Caco-2 (cell line): ENCODE data around the gene IKZF3. TPM values are rescaled to one million over a fixed set of nuclear protein-coding genes. Genes with fewer than 3 reads are reported as not detected.

ENCODE experiments used
- BruUV-seq: library from RNA; stranded (reverse); fragments of 400-500 nt; replicated peaks from 2 replicates; lab custom pipeline; 2021; lab: Mats Ljungman, UMichigan
- CTCF ChIA-PET: fragments of 300-600 bp; sonication (Branson Sonifier 250); formaldehyde crosslinking; loops from one replicate; lab custom pipeline; 2022; ENCODE audit warnings: antibody characterized with exemption; lab: Charles Lee
- POLR2A ChIA-PET: fragments of 300-600 bp; sonication (Branson Sonifier 250); formaldehyde crosslinking; loops from one replicate; lab custom pipeline; 2022; ENCODE audit warnings: antibody characterized with exemption; lab: Charles Lee
- DNase-seq, 2 experiments: peaks; one replicate each; pipeline versions ENCODE4 v3.0.0 to v3.0.0-alpha.2; 2020 to 2022
- H3K27me3 ChIP-seq: replicated peaks from 2 replicates; pipeline ENCODE4 v1.6.0; 2011; ENCODE audit warnings: low read length; ENCODE audit not compliant: control insufficient read depth, insufficient read depth
- H3K36me3 ChIP-seq: 2 replicates; pipeline ENCODE4 v1.5.1; 2011; ENCODE audit warnings: low read length; ENCODE audit not compliant: control insufficient read depth, insufficient read depth
- H3K4me1 ChIP-seq: fragments of 250-450 bp; sonication (Bioruptor Pico); 2 replicates; pipeline ENCODE4 v1.5.1; 2020; ENCODE audit warnings: mild to moderate bottlenecking
- H3K4me3 ChIP-seq: 2 replicates; pipeline ENCODE4 v1.5.1; 2011; ENCODE audit warnings: low read depth, mild to moderate bottlenecking, control low read depth, low read length
- H3K9me3 ChIP-seq: fragments of 250-450 bp; sonication (Bioruptor Pico); 2 replicates; pipeline ENCODE4 v1.5.1; 2020; ENCODE audit warnings: mild to moderate bottlenecking, moderate library complexity
- H3K27ac Mint-ChIP-seq: one replicate; pipeline ENCODE4 v1.8.0; 2022; ENCODE audit warnings: mixed read lengths; ENCODE audit not compliant: unreplicated experiment
- H3K27me3 Mint-ChIP-seq: one replicate; pipeline ENCODE4 v1.8.0; 2022; ENCODE audit warnings: mixed read lengths; ENCODE audit not compliant: insufficient read depth, unreplicated experiment
- H3K36me3 Mint-ChIP-seq: one replicate; pipeline ENCODE4 v1.8.0; 2022; ENCODE audit warnings: mild to moderate bottlenecking, mixed read lengths; ENCODE audit not compliant: insufficient read depth, unreplicated experiment
- H3K4me1 Mint-ChIP-seq: one replicate; pipeline ENCODE4 v1.8.0; 2022; ENCODE audit warnings: low read depth, mixed read lengths; ENCODE audit not compliant: unreplicated experiment
- H3K4me3 Mint-ChIP-seq: one replicate; pipeline ENCODE4 v1.8.0; 2022; ENCODE audit warnings: mild to moderate bottlenecking, moderate library complexity, mixed read lengths; ENCODE audit not compliant: unreplicated experiment
- H3K9me3 Mint-ChIP-seq: one replicate; pipeline ENCODE4 v1.8.0; 2022; ENCODE audit warnings: mixed read lengths; ENCODE audit not compliant: unreplicated experiment
- intact Hi-C: fragments of 100-400 bp; cut with micrococcal nuclease; formaldehyde crosslinking; loops from one replicate; pipeline ENCODE4 v1.10.0; 2022; ENCODE audit not compliant: unreplicated experiment
- total RNA-seq: library from RNA; stranded (reverse); gene quantifications from 2 replicates; pipeline ENCODE4 v1.2.3, GENCODE V29; 2022
- TF ChIP-seq, protein P1 (sequence below), 2 experiments: fragments of 200-600 bp in 1 of 2; IDR thresholded peaks; 1 replicate in 1 of 2; 2 replicates in 1 of 2; pipeline versions ENCODE4 v1.5.1 to v1.8.0; 2011 to 2022; ENCODE audit warnings: antibody characterized with exemption in 1 of 2, control low read depth in 1 of 2, inconsistent platforms in 1 of 2, low read depth in 1 of 2, low read length in 1 of 2, mild to moderate bottlenecking in 1 of 2, moderate library complexity in 1 of 2; ENCODE audit not compliant: insufficient read depth in 1 of 2, severe bottlenecking in 1 of 2, unreplicated experiment in 1 of 2

The IKZF3 gene
- total RNA-seq, 1 experiment from 2014 or later = 2.8 TPM

DNA sequence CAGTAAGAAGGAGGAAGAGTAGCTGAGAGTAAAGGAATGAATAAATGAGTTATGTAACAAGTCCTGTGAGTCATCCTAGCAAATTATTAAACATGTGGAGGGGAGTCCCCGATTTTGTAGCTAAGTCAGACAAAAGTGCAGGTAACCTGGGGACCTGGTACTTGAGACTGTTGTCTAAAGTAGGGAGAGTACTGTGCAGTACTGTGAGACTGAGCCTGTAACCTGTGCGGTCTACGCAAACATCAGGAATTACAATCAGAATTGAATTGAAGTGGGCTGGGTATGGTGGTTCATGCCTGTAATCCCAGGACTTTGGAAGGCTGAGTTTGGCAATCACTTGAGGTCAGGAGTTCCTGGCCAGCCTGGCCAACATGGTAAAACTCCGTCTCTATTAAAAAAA lies 35.7 kb downstream of the IKZF3 start:
- no peaks in the 10 kb centered on the region for H3K36me3 ChIP-seq
- intact Hi-C loops = no loop called here
- no peak overlapping the region for H3K4me3 ChIP-seq
- BruUV-seq = no TSS peak
- no peaks in the 10 kb centered on the region for H3K27me3 ChIP-seq
- TF ChIP-seq, protein P1, sequence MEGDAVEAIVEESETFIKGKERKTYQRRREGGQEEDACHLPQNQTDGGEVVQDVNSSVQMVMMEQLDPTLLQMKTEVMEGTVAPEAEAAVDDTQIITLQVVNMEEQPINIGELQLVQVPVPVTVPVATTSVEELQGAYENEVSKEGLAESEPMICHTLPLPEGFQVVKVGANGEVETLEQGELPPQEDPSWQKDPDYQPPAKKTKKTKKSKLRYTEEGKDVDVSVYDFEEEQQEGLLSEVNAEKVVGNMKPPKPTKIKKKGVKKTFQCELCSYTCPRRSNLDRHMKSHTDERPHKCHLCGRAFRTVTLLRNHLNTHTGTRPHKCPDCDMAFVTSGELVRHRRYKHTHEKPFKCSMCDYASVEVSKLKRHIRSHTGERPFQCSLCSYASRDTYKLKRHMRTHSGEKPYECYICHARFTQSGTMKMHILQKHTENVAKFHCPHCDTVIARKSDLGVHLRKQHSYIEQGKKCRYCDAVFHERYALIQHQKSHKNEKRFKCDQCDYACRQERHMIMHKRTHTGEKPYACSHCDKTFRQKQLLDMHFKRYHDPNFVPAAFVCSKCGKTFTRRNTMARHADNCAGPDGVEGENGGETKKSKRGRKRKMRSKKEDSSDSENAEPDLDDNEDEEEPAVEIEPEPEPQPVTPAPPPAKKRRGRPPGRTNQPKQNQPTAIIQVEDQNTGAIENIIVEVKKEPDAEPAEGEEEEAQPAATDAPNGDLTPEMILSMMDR (IDR thresholded peaks at IDR 0.05; ENCODE audit: insufficient read depth in 1 of 2, low read depth in 1 of 2, low read length in 1 of 2, severe bottlenecking in 1 of 2, unreplicated experiment in 1 of 2) = no peak
- Mint-ChIP-seq H3K4me1 (peaks cover 7% of the 10 kb centered on the region), H3K9me3 (peaks cover 24% of the 10 kb centered on the region), H3K36me3 (peaks cover 6% of the 10 kb centered on the region), H3K4me3 (no peak overlapping the region), H3K27ac (peak overlapping the region; percentile 20), H3K27me3 (no peaks in the 10 kb centered on the region)
- peaks cover 6% of the 10 kb centered on the region; the same call in 1 of the 2 replicates for H3K4me1 ChIP-seq
- peaks cover 14% of the 10 kb centered on the region for H3K9me3 ChIP-seq
- DNase-seq = no peak
- ChIA-PET CTCF (no interaction called here), POLR2A (no interaction called here)

DNA sequence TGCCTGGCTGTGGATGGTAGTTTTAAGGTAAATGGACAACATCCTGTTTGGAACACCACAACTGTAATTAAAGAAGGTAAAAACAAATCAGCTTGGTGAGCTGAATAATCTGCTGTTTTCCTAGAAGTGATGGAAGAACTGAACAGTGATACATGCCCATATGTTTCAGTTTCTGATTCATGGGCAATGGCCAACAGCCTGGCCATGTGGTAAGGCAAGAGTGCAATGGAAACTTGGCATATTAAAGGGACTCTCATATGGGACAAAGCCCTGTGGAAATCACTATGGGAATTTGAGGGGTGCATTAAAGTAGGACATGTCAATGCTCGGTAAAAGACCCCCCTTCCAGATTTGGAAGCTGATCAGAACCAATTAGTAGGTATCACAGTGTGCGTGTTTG lies 37.8 kb downstream of the IKZF3 start:
- Mint-ChIP-seq H3K9me3 (peaks cover 35% of the 10 kb centered on the region), H3K36me3 (peaks cover 13% of the 10 kb centered on the region), H3K4me3 (no peak overlapping the region), H3K27me3 (no peaks in the 10 kb centered on the region), H3K27ac (no peak overlapping the region), H3K4me1 (peaks cover 7% of the 10 kb centered on the region)
- H3K9me3 ChIP-seq = peaks cover 23% of the 10 kb centered on the region
- DNase-seq = no peak
- no peaks in the 10 kb centered on the region for H3K36me3 ChIP-seq
- H3K4me1 ChIP-seq = peaks cover 6% of the 10 kb centered on the region; the same call in 1 of the 2 replicates
- CTCF ChIA-PET = no interaction called here
- H3K4me3 ChIP-seq = no peak overlapping the region
- BruUV-seq = no TSS peak
- TF ChIP-seq, protein P1 (IDR thresholded peaks at IDR 0.05; ENCODE audit: insufficient read depth in 1 of 2, low read depth in 1 of 2, low read length in 1 of 2, severe bottlenecking in 1 of 2, unreplicated experiment in 1 of 2) = no peak
- intact Hi-C loops = no loop called here
- POLR2A ChIA-PET = no interaction called here
- H3K27me3 ChIP-seq = no peaks in the 10 kb centered on the region

DNA sequence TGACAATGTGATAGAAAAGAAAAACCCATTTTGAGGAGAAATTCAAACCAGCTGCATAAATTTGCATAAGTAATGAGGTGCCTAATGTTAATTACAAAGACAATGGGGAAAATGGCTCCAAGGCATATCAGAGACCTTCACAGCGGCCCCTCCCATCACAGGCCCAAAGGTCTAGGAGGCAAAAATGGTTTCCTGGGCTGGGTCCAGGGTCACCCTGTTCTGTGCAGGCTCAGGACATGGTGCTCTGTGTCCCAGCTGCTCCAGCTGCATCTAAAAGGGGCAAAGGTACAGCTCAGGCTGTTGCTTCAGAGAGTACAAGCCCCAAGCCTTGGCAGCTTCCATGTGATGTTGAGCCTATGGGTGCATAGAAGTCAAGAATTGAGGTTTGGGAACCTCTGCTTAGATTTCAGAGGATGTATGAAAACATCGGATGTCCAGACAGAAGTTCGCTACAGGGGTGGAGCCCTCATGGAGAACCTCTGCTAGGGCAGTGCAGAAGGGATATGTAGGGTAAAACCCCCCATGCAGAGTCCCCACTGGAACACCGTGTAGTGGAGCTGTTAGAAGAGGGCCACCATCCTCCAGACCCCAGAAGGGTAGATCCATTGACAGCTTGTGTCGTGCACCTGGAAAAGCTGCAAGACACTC lies 40.6 kb downstream of the IKZF3 start:
- Histone ChIP-seq H3K4me1 (peaks cover 6% of the 10 kb centered on the region; the same call in 1 of the 2 replicates), H3K9me3 (peaks cover 23% of the 10 kb centered on the region), H3K4me3 (no peak overlapping the region), H3K27me3 (no peaks in the 10 kb centered on the region), H3K36me3 (no peaks in the 10 kb centered on the region)
- intact Hi-C loops = no loop called here
- TF ChIP-seq, protein P1 (IDR thresholded peaks at IDR 0.05; ENCODE audit: insufficient read depth in 1 of 2, low read depth in 1 of 2, low read length in 1 of 2, severe bottlenecking in 1 of 2, unreplicated experiment in 1 of 2) = no peak
- H3K27ac Mint-ChIP-seq = no peak overlapping the region
- H3K36me3 Mint-ChIP-seq = peaks cover 13% of the 10 kb centered on the region
- H3K9me3 Mint-ChIP-seq = peaks cover 35% of the 10 kb centered on the region
- H3K4me3 Mint-ChIP-seq = no peak overlapping the region
- H3K27me3 Mint-ChIP-seq = no peaks in the 10 kb centered on the region
- no TSS peak for BruUV-seq
- CTCF ChIA-PET = no interaction called here
- peaks cover 7% of the 10 kb centered on the region for H3K4me1 Mint-ChIP-seq
- POLR2A ChIA-PET = no interaction called here
- DNase-seq = peak in 1 of 2 experiments; percentile 20
